Suppressor macrophage (primary cell): Measurements from ENCODE around the gene SLC1A7.

ENCODE experiments used
- DNase-seq, 4 experiments: peaks; one replicate each; pipeline ENCODE4 v3.0.0-alpha.2; 2020 to 2022

Gene SLC1A7

GRCh38 chr1:53075206-53075605, 67.2 kb downstream of the SLC1A7 start:
- DNase-seq, result peak in 3 of 4 experiments; percentile 13 to 33 (median 29)

GRCh38 chr1:53074313-53075154, 67.9 kb downstream of the SLC1A7 start:
- DNase-seq, result no peak

DNA sequence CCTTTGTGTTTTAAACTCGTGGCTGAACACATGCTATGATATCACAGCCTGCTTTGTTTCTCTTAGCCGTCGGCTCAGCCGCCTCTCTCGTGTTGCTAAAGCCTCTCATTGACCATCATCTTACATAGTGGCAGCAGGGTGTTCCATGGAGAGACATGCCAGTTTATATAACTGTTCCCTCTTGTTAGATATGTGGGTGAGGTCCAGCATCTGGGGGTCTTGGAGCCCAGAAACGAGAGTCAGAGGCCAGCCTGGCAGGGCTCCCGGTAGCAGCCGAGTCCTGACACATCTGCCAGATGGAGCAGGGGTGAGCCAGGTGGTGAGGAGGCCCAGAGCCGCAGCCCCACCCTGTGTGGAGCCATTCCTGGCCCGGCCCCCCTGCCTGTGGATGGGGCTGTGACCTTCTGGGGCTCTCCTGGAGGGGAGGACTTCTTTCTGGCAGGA, 68.5 kb downstream of the SLC1A7 start:
- DNase-seq, result no peak

DNA sequence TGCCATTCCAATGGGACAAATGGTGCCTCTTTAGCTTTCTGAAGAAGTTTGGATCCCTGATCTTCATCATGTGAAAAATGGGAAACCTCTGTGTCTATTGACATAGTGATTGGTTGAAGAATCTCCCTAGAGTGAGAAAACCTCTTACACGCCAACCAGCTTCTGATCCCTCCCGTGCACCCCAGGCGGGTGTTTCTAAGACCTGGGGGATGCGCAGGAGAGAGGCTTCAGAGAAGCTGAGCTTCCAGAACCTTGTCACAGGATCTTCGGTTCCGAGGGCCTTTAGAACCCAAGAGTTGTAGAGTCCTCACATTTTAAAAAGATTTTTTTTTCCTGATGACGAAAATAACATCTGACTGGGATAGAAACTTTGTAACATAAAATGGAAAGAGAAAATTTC, 69.2 kb downstream of the SLC1A7 start:
- no peak for DNase-seq

- no peak for DNase-seq
Measured at GRCh38 chr1:53071915-53072314, 70.5 kb downstream of the SLC1A7 start.

DNA sequence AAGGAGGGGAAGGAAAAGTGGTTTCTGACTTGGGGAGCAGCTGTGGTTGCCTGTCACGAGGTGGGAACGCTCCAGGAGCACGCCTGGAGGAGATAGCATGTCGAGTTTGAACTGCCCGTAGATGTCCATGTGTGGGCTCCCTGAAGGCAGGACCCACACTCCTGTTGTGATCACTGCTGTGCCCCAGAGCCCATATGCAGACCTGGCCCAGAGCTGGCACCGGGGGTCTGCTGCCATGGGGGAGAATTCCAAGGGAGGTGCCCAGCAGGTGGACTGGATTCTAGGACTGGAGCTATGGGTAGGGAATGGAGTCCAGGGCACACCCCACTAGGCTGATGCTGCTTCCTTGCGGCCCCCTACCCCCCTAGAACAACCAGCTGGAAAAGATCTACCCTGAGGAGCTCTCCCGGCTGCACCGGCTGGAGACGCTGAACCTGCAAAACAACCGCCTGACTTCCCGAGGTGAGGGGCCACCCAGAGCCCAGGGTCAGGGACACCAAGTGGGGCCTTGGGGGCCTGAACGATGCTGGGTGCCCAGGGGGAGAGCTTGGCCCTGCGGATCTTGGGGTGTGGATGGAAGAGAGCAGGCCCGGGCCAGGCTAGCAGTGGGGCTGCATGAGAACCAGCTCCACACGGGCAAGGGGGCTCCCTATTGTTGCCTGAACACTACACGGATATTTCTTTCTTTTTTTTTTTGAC, 71.1 kb downstream of the SLC1A7 start:
- DNase-seq, result no peak

DNA sequence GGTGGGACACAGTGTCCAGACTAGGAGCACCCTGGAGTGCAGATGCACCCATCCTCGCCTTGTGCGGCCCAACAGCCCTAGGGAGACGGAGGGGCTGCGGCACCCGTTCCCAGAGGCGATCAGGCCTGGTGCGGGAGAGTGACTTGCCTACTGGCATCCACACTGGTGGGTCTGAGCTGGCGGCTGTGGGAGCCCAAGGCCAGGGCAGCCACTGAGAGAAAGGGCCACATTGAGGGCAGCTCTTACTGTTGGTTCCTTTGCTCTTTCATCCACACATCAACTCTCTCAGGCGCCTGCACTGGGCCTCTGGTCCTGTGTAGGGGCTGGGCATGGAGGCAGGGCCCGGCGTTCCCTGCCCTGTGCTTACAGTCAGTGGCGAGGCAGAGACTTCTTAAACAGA, 71.8 kb downstream of the SLC1A7 start:
- DNase-seq, result no peak

GRCh38 chr1:53069663-53070327, 72.6 kb downstream of the SLC1A7 start:
- no peak for DNase-seq

DNA sequence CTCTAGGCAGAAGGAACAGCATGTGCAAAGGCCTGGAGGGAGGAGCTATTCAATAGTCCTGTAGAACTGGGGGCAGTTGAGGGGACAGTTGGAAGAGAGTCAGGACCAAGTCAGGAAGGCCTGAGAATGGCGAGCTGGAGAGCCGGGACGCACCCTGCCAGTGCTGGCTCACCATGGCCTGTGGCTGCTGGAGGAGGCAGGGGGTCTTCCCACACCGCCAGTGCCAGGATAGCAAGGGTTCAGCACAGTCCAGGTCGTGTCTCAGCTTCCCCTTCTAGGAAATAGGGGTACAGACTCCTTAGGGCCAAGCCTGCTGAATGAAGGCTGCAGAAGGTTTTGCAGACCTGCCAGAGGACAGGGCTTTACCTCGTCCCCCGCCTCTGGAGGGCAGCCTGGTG, 73.2 kb downstream of the SLC1A7 start:
- DNase-seq, result no peak

- DNase-seq, result no peak
Measured at GRCh38 chr1:53068314-53069099, 73.9 kb downstream of the SLC1A7 start.

GRCh38 chr1:53067886-53068285, 74.6 kb downstream of the SLC1A7 start:
- DNase-seq, result no peak

GRCh38 chr1:53066891-53067738, 75.3 kb downstream of the SLC1A7 start:
- no peak for DNase-seq

DNA sequence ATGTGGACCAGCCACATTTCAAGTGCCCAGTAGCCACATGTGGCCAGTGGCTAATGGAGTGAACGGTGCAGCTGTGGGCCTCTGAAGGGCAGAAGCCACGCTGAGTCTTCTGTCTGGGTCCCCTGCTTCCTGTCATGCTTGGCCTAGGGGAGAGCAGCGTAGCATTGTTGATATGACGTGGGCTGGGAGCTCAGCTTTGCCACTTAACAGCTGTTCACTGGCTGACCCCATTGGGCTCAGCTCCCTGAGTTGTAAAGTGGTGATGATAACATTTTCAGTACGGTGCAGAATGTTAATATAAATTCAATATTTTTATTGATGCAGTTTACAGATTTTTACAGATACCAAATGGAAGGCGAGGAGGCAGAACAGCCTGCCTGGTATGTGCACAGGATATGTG, 76.0 kb downstream of the SLC1A7 start:
- DNase-seq, result no peak

GRCh38 chr1:53065391-53065790, 77.0 kb downstream of the SLC1A7 start:
- DNase-seq, result no peak

- DNase-seq, result no peak
Measured at GRCh38 chr1:53063744-53064515, 78.5 kb downstream of the SLC1A7 start.

DNA sequence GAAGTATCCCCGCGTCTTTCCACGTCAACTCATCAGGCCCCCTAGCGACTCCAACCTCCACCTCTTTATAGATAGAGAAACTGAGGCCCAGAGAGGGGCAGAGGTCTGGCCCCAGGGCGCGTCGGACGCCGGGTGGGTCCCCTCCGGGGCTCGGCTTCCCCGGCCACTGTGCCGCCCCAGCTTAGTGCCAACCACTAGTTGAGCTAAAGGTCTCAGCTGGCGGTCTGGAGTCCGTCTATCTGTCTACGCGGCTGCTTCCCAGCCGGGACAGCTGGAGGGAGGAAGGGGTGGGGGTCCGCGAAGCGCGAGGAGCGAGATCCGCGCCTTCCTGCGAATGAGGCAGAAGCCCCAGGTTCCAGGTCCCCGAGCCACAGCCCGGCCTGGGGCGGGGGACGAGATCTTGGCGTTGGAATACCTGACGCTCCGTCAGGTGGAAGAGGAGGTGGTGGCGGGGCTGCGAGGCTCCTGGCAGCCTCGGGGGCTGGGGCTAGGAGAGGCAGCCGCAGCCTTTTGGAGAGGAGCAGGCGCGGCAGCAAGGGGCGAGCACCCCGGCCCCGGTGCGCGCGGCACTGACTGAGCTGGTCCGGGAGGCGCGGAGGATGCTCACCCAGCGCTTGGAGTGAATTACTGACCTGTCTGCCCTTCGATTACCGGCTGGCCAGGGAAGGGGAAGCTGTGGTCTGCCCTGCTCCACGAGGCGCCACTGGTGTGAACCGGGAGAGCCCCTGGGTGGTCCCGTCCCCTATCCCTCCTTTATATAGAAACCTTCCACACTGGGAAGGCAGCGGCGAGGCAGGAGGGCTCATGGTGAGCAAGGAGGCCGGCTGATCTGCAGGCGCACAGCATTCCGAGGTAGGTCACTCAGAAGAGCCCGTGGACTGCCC, 79.5 kb downstream of the SLC1A7 start:
- peak in 1 of 4 experiments; percentile 6 for DNase-seq

DNA sequence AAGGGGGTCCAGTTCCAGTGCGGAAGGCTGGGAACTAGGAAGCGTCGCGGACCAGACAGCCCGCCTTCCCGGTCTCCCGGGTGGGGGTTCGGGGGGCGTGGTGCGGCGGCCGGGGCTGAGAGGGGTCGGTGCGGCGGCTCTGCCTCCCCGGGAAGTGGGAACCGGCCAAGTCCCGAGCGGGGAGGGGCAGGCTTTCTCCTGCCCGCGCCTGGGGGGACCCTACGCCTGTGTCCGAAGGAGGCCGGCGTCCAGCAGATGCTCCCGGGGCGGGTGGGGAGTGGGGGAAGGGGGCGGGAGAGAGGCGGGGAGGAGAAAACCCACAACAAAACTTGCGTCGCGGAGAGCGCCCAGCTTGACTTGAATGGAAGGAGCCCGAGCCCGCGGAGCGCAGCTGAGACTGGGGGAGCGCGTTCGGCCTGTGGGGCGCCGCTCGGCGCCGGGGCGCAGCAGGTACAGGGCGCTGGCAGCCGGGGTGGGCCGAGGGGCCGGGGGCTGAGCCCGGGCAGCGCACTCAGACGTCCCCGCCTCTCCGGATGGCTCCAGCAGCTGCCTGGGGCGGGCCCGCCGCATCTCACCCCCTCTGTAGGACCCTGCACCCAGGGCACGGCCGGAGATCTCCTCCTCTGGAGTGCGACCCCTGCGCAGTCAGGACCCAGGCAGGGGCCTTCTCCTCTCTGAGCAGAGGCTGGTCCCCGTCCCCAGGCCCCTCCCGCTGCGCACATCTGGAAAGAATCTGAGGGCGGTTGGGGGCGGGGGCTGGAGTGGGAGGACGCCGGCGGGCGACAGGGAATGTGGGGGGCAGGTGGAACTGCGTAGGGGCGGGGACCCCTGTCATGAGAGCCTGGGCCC, 80.4 kb downstream of the SLC1A7 start, which contains the start of gene PODN:
TSS of gene PODN (plus strand) at position 355 of the 849 bp plus-strand sequence. CDS start 7,643 bp downstream, outside the sequence.
- DNase-seq, result peak in 2 of 4 experiments; percentile 11 to 31

- no peak for DNase-seq
Measured at GRCh38 chr1:53061123-53061858, 81.1 kb downstream of the SLC1A7 start.
